H1 (cell line): ENCODE data around the gene NKAIN4.

Experiments used
- CEBPB ChIP-seq: IDR thresholded peaks from 2 replicates; pipeline ENCODE4 v1.6.1; 2012; ENCODE audit warnings: low read depth, low read length
- CHD1 ChIP-seq: IDR thresholded peaks from 2 replicates; pipeline ENCODE4 v1.6.1; 2012; ENCODE audit warnings: low read depth, low read length, improper control_type of control experiment
- CTCF ChIP-seq, 3 experiments: IDR thresholded peaks; 1 replicate in 2 of 3; 2 replicates in 1 of 3; pipeline versions ENCODE4 v1.5.1 to v1.6.1; 2011; ENCODE audit warnings: low read length in 3 of 3, mild to moderate bottlenecking in 3 of 3, inconsistent platforms in 2 of 3, low read depth in 1 of 3, moderate library complexity in 1 of 3; ENCODE audit not compliant: insufficient read depth in 1 of 3; ENCODE audit errors: control extremely low read depth in 1 of 3
- EZH2 ChIP-seq: fragments of 200-600 bp; sonication (generic); IDR thresholded peaks from 2 replicates; pipeline ENCODE4 v1.7.1; 2012; ENCODE audit warnings: low read depth, mild to moderate bottlenecking, moderate library complexity, low read length, inconsistent platforms; ENCODE audit not compliant: severe bottlenecking
- FOSL1 ChIP-seq: IDR thresholded peaks from 2 replicates; pipeline ENCODE4 v1.6.1; 2011; ENCODE audit warnings: mild to moderate bottlenecking, low read depth, low read length, moderate library complexity; ENCODE audit not compliant: insufficient read depth
- MAX ChIP-seq: IDR thresholded peaks from 2 replicates; pipeline ENCODE4 v1.6.1; 2012; ENCODE audit warnings: inconsistent platforms
- NRF1 ChIP-seq: IDR thresholded peaks from 2 replicates; pipeline ENCODE4 v1.6.1; 2011; ENCODE audit warnings: mild to moderate bottlenecking, low read depth, low read length, improper control_type of control experiment
- PHF8 ChIP-seq: fragments of 200-600 bp; sonication (generic); conservative IDR thresholded peaks from 2 replicates; pipeline ENCODE4 v1.7.1; 2012; ENCODE audit warnings: low read depth, mild to moderate bottlenecking, inconsistent platforms, low read length, moderate library complexity
- POLR2A ChIP-seq, 2 experiments: IDR thresholded peaks; 1 replicate in 1 of 2; 2 replicates in 1 of 2; pipeline ENCODE4 v1.6.1; 2011; ENCODE audit warnings: low read depth in 2 of 2, low read length in 2 of 2, mild to moderate bottlenecking in 2 of 2; ENCODE audit errors: control extremely low read depth in 1 of 2
- POLR2AphosphoS5 ChIP-seq: IDR thresholded peaks from 2 replicates; pipeline ENCODE4 v1.6.1; 2011; ENCODE audit warnings: low read depth, low read length
- RBBP5 ChIP-seq: IDR thresholded peaks from 2 replicates; pipeline ENCODE4 v1.7.1; 2012; ENCODE audit warnings: low read depth, mild to moderate bottlenecking, inconsistent platforms, low read length, moderate library complexity, borderline replicate concordance
- RFX5 ChIP-seq: IDR thresholded peaks from 2 replicates; pipeline ENCODE4 v1.6.1; 2011; ENCODE audit warnings: low read depth, low read length, improper control_type of control experiment, borderline replicate concordance
- RNF2 ChIP-seq: fragments of 200-900, 300-1000 bp; sonication (generic); IDR thresholded peaks from 2 replicates; pipeline ENCODE4 v1.7.1; 2016; ENCODE audit warnings: borderline replicate concordance, low read depth, mild to moderate bottlenecking, antibody characterized with exemption, low read length; ENCODE audit not compliant: poor library complexity, severe bottlenecking; ENCODE audit errors: missing control alignments
- SP1 ChIP-seq: IDR thresholded peaks from 2 replicates; pipeline ENCODE4 v1.6.1; 2011; ENCODE audit warnings: low read depth, low read length

GRCh38 chr20:63247671-63248228, 6.5 kb downstream of the NKAIN4 start:
- TF ChIP-seq MAX: no peak
- no peak for TF ChIP-seq RBBP5
- TF ChIP-seq CTCF (IDR thresholded peaks at IDR 0.05; ENCODE audit: control extremely low read depth in 1 of 3, insufficient read depth in 1 of 3, low read depth in 1 of 3, low read length in 3 of 3): no peak
- no peak for TF ChIP-seq RNF2
- TF ChIP-seq POLR2A (IDR thresholded peaks at IDR 0.05; ENCODE audit: control extremely low read depth in 1 of 2, low read depth in 2 of 2, low read length in 2 of 2): no peak
- no peak for TF ChIP-seq NRF1
- no peak for TF ChIP-seq SP1
- no peak for TF ChIP-seq PHF8
- TF ChIP-seq CEBPB: no peak
- no peak for TF ChIP-seq RFX5
- no peak for TF ChIP-seq EZH2
- TF ChIP-seq CHD1: no peak
- TF ChIP-seq FOSL1: no peak
- no peak for TF ChIP-seq POLR2AphosphoS5
